HepG2 (cell line): Measurements from ENCODE around the gene GNB1. TPM values are rescaled to one million over a fixed set of nuclear protein-coding genes. Genes with fewer than 3 reads are reported as not detected.
A peak's percentile ranks its signal among the peaks of the same experiment; 100 is the strongest.

Experiments used
- CHCHD3 ChIP-seq: sonication (generic); formaldehyde crosslinking; IDR thresholded peaks from 2 replicates; pipeline ENCODE4 v1.8.0; 2022; ENCODE audit warnings: mild to moderate bottlenecking, missing genetic modification reagents, moderate library complexity
- EHMT2 ChIP-seq: fragments of 200-600 bp; sonication (generic); IDR thresholded peaks from 2 replicates; pipeline ENCODE4 v1.7.0; 2017; ENCODE audit warnings: antibody characterized with exemption, low read depth, low read length, borderline replicate concordance
- GATA4 ChIP-seq: sonication (generic); IDR thresholded peaks from 2 replicates; pipeline ENCODE4 v1.6.1; 2016; ENCODE audit warnings: antibody characterized with exemption, low read depth, borderline replicate concordance
- HIVEP1 ChIP-seq: sonication (generic); formaldehyde crosslinking; IDR thresholded peaks from 2 replicates; pipeline ENCODE4 v1.4.0; 2020; ENCODE audit warnings: mild to moderate bottlenecking, missing genetic modification reagents
- IKZF4 ChIP-seq: sonication (generic); formaldehyde crosslinking; IDR thresholded peaks from 2 replicates; pipeline ENCODE4 v1.5.1; 2020; ENCODE audit warnings: borderline replicate concordance, mild to moderate bottlenecking, low read depth, missing genetic modification reagents; ENCODE audit errors: not compliant biosample characterization
- NBN ChIP-seq: fragments of 450-650 bp; conservative IDR thresholded peaks from 2 replicates; pipeline ENCODE4 v1.6.1; 2017
- PHB2 ChIP-seq: fragments of 450-650 bp; IDR thresholded peaks from 2 replicates; pipeline ENCODE4 v1.6.1; 2018; ENCODE audit not compliant: partially characterized antibody
- PTBP1 ChIP-seq: fragments of 200-400 bp; formaldehyde crosslinking; IDR thresholded peaks from 2 replicates; pipeline ENCODE4 v1.6.1; 2018; ENCODE audit warnings: low read length, low read depth; ENCODE audit not compliant: poor library complexity, severe bottlenecking
- REPIN1 ChIP-seq: sonication (generic); formaldehyde crosslinking; IDR thresholded peaks from 2 replicates; pipeline ENCODE4 v1.8.0; 2022; ENCODE audit warnings: missing genetic modification reagents, low read depth, mild to moderate bottlenecking, borderline replicate concordance
- SMAD1 ChIP-seq: sonication (generic); formaldehyde crosslinking; IDR thresholded peaks from 2 replicates; pipeline ENCODE4 v1.4.0; 2020; ENCODE audit warnings: missing genetic modification reagents, low read depth, mild to moderate bottlenecking, borderline replicate concordance
- SRSF4 ChIP-seq: fragments of 200-400 bp; formaldehyde crosslinking; IDR thresholded peaks from one replicate; pipeline ENCODE4 v1.6.1; 2018; ENCODE audit warnings: mild to moderate bottlenecking, low read depth, low read length, moderate library complexity; ENCODE audit not compliant: poor library complexity, severe bottlenecking
- THAP11 ChIP-seq: IDR thresholded peaks from 2 replicates; pipeline ENCODE4 v1.6.1; 2016; ENCODE audit warnings: missing biosample characterization, missing genetic modification reagents
- TSC22D2 ChIP-seq: sonication (generic); formaldehyde crosslinking; IDR thresholded peaks from 2 replicates; pipeline ENCODE4 v1.5.1; 2020; ENCODE audit warnings: missing genetic modification reagents, mild to moderate bottlenecking, borderline replicate concordance
- ZC3H4 ChIP-seq: sonication (generic); formaldehyde crosslinking; IDR thresholded peaks from 2 replicates; pipeline ENCODE4 v1.4.0; 2020; ENCODE audit warnings: missing genetic modification reagents, borderline replicate concordance
- ZEB1 ChIP-seq: IDR thresholded peaks from 2 replicates; pipeline ENCODE4 v1.6.1; 2012; ENCODE audit warnings: mild to moderate bottlenecking, low read depth, inconsistent platforms; ENCODE audit not compliant: insufficient replicate concordance
- ZNF232 ChIP-seq: sonication (generic); formaldehyde crosslinking; IDR thresholded peaks from 2 replicates; pipeline ENCODE4 v1.4.0; 2020; ENCODE audit warnings: missing genetic modification reagents, borderline replicate concordance
- ZNF737 ChIP-seq: sonication (generic); formaldehyde crosslinking; IDR thresholded peaks from 2 replicates; pipeline ENCODE4 v1.5.0; 2020; ENCODE audit warnings: missing genetic modification reagents, mild to moderate bottlenecking, borderline replicate concordance
- polyA plus RNA-seq, 8 experiments: library from polyadenylated mRNA; depleted of rRNA in 3 of 8; stranded (reverse) in 7 of 8; unstranded in 1 of 8; fragments of >200 nt; fragmentation: Illumina TruSeq in 4 of 8; extraction: Trizol in 4 of 8; gene quantifications; 2 replicates each; pipeline versions ENCODE4 v1.2.1 to v1.2.3, GENCODE V29; 2011 to 2016; ENCODE audit warnings: low read depth in 4 of 8, missing spikeins in 1 of 8, mixed read lengths in 1 of 8; ENCODE audit not compliant: insufficient read depth in 1 of 8
- total RNA-seq, 5 experiments: library from RNA; depleted of rRNA; stranded (reverse); fragments of >200 nt; fragmentation: Illumina TruSeq; extraction: Trizol; gene quantifications; 2 replicates each; pipeline ENCODE4 v1.2.3, GENCODE V29; 2016; ENCODE audit warnings: low read depth in 1 of 5
- TF ChIP-seq, protein P1 (sequence below): IDR thresholded peaks from 2 replicates; pipeline ENCODE4 v1.6.1; 2016; ENCODE audit warnings: mild to moderate bottlenecking
- TF ChIP-seq, protein P2 (sequence below): sonication (generic); formaldehyde crosslinking; IDR thresholded peaks from 2 replicates; pipeline ENCODE4 v1.5.0; 2020; ENCODE audit warnings: mild to moderate bottlenecking, missing genetic modification reagents
- TF ChIP-seq, protein P3 (sequence below): sonication (generic); formaldehyde crosslinking; IDR thresholded peaks from 2 replicates; pipeline ENCODE4 v1.4.0; 2020; ENCODE audit warnings: missing genetic modification reagents
- TF ChIP-seq, protein P4 (sequence below): IDR thresholded peaks from 2 replicates; pipeline ENCODE4 v1.6.1; 2012; ENCODE audit warnings: inconsistent platforms
- TF ChIP-seq, protein P5 (sequence below): fragments of 450-650 bp; IDR thresholded peaks from 2 replicates; pipeline ENCODE4 v1.6.1; 2016

GNB1 gene
- total and polyA plus RNA-seq, 2 of the 13 experiments (the other 11 are each of a cell fraction or from before 2014, with no cell fraction given), result 66.2 to 327 TPM

DNA sequence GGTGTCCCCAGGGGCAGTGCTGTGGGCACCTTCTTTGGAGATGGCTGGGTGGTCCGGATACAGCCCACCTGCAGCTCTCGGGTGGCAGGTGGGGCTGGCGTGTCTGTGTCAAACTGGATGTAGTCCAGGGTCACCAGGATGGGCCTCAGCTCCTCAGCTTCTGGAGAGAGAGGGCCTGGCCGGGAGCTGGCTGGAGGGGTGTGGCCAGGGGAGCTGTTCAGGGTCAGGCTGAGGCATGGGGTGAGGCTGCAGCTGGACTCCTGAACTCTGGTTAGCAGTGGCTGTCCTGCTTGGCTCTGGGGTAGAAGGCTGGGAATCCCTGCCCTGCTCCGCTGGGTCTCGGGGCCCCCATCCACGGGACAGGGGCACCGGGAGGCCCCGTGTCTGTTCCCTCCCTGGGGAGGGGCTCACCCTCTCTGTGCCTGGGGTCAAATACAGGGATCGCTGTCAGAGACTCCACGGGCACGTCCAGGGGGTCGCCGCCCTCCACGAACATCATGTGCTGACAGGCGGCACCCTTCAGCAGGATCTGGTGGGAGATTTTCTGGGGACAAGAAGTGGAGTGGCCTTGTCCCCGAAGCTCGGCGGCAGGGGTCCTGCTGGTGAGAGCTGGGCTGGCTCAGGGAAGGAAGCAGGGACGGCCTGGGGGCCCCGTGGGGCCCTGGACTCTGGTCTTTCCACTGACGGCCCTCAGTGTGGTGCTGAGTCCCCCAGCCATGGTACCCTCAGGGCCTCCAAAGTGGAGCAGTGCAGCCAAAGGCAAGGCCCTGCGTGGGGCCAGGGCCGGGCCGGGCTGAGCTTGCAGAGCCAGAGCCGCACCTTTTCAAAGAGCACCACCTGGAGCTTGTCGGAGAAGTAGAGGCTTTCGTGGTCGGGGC, 32.3 kb upstream of the GNB1 start (continued):
- TF ChIP-seq, protein P1, sequence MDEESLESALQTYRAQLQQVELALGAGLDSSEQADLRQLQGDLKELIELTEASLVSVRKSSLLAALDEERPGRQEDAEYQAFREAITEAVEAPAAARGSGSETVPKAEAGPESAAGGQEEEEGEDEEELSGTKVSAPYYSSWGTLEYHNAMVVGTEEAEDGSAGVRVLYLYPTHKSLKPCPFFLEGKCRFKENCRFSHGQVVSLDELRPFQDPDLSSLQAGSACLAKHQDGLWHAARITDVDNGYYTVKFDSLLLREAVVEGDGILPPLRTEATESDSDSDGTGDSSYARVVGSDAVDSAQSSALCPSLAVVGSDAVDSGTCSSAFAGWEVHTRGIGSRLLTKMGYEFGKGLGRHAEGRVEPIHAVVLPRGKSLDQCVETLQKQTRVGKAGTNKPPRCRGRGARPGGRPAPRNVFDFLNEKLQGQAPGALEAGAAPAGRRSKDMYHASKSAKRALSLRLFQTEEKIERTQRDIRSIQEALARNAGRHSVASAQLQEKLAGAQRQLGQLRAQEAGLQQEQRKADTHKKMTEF (CRISPR knock-in tag), result peak; percentile 42; the same call in 1 of the 2 replicates
- TF ChIP-seq ZNF232 (CRISPR knock-in tag) (peak; percentile 50; the same call in 1 of the 2 replicates), GATA4 (no peak), ZNF737 (CRISPR knock-in tag) (no peak), PTBP1 (no peak), ZC3H4 (CRISPR knock-in tag) (0 out of 2 replicates have a peak, but pooled peaks have one; percentile 14), SRSF4 (no peak), TSC22D2 (CRISPR knock-in tag) (no peak), ZEB1 (no peak), NBN (no peak), CHCHD3 (CRISPR knock-in tag) (no peak), PHB2 (no peak), REPIN1 (CRISPR knock-in tag) (0 out of 2 replicates have a peak, but pooled peaks have one; percentile 49), HIVEP1 (CRISPR knock-in tag) (no peak), IKZF4 (CRISPR knock-in tag) (no peak), SMAD1 (CRISPR knock-in tag) (no peak), EHMT2 (no peak), THAP11 (CRISPR knock-in tag) (0 out of 2 replicates have a peak, but pooled peaks have one; percentile 35)
- TF ChIP-seq, protein P2, sequence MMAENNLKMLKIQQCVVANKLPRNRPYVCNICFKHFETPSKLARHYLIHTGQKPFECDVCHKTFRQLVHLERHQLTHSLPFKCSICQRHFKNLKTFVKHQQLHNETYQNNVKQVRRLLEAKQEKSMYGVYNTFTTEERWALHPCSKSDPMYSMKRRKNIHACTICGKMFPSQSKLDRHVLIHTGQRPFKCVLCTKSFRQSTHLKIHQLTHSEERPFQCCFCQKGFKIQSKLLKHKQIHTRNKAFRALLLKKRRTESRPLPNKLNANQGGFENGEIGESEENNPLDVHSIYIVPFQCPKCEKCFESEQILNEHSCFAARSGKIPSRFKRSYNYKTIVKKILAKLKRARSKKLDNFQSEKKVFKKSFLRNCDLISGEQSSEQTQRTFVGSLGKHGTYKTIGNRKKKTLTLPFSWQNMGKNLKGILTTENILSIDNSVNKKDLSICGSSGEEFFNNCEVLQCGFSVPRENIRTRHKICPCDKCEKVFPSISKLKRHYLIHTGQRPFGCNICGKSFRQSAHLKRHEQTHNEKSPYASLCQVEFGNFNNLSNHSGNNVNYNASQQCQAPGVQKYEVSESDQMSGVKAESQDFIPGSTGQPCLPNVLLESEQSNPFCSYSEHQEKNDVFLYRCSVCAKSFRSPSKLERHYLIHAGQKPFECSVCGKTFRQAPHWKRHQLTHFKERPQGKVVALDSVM, result no peak
- TF ChIP-seq, protein P3, sequence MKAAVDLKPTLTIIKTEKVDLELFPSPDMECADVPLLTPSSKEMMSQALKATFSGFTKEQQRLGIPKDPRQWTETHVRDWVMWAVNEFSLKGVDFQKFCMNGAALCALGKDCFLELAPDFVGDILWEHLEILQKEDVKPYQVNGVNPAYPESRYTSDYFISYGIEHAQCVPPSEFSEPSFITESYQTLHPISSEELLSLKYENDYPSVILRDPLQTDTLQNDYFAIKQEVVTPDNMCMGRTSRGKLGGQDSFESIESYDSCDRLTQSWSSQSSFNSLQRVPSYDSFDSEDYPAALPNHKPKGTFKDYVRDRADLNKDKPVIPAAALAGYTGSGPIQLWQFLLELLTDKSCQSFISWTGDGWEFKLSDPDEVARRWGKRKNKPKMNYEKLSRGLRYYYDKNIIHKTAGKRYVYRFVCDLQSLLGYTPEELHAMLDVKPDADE, result no peak
- TF ChIP-seq, protein P4, sequence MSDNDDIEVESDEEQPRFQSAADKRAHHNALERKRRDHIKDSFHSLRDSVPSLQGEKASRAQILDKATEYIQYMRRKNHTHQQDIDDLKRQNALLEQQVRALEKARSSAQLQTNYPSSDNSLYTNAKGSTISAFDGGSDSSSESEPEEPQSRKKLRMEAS, result no peak
- TF ChIP-seq, protein P5, sequence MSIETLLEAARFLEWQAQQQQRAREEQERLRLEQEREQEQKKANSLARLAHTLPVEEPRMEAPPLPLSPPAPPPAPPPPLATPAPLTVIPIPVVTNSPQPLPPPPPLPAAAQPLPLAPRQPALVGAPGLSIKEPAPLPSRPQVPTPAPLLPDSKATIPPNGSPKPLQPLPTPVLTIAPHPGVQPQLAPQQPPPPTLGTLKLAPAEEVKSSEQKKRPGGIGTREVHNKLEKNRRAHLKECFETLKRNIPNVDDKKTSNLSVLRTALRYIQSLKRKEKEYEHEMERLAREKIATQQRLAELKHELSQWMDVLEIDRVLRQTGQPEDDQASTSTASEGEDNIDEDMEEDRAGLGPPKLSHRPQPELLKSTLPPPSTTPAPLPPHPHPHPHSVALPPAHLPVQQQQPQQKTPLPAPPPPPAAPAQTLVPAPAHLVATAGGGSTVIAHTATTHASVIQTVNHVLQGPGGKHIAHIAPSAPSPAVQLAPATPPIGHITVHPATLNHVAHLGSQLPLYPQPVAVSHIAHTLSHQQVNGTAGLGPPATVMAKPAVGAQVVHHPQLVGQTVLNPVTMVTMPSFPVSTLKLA, result no peak
